ENCODE measurements around the gene PAFAH1B1.

PAFAH1B1 gene

DNA sequence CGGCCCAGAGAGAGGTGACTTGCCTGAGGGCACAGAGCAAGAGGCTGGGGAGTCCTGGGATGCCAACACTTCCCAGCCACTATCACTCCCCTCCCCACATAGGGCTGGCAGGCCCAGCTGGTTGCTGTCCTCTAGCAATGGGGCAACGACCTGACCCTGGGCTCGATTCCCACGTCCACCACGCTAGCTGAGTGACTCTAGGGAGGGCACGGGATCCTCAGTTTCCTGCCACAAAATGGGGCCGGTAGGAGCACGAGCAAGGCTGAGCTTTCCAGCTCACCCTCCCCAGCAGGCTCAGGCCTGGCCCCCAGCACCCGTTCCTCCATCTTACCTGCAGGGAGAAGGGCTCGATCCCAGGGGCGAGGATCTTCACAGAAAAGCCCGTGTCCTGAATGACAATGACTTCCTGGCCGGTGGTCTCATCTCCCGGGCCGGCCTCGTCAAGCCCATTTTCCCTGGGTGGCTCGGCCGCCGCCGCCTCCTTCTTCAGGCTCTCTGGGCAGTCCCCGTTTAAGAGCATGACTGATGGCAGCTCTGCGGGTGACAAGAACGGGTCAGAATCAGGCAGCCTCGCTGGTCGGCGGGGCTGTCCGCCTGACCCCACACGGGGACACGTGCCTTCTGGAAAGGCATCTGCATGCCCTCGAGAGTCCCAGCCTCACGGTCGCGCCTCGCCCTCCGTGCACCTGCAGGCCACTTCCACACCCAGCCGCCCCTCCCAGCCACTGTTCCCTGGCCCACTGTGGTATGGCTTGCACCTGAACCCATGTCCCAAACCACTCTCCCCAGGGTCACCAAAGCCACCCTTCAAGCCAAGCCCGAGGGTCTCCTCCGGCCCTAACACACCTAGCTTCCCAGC, 110.8 kb downstream of the PAFAH1B1 start:
- DNase-seq (ENCODE audit: low spot score), result peak; percentile 63
- Histone ChIP-seq H3K4me3 (ENCODE audit: severe bottlenecking) (no peak overlapping the region), H3K27me3 (ENCODE audit: insufficient read depth, poor library complexity, severe bottlenecking) (no peaks in the 10 kb centered on the region), H3K4me1 (ENCODE audit: insufficient read depth, poor library complexity, severe bottlenecking) (no peaks in the 10 kb centered on the region), H3K27ac (ENCODE audit: poor library complexity, severe bottlenecking) (no peak overlapping the region), H3K36me3 (ENCODE audit: low read depth) (peaks cover 44% of the 10 kb centered on the region), H3K9me3 (ENCODE audit: severe bottlenecking) (no peaks in the 10 kb centered on the region)
- no peak for ATAC-seq (ENCODE audit: low read depth)
- TF ChIP-seq, protein P1, sequence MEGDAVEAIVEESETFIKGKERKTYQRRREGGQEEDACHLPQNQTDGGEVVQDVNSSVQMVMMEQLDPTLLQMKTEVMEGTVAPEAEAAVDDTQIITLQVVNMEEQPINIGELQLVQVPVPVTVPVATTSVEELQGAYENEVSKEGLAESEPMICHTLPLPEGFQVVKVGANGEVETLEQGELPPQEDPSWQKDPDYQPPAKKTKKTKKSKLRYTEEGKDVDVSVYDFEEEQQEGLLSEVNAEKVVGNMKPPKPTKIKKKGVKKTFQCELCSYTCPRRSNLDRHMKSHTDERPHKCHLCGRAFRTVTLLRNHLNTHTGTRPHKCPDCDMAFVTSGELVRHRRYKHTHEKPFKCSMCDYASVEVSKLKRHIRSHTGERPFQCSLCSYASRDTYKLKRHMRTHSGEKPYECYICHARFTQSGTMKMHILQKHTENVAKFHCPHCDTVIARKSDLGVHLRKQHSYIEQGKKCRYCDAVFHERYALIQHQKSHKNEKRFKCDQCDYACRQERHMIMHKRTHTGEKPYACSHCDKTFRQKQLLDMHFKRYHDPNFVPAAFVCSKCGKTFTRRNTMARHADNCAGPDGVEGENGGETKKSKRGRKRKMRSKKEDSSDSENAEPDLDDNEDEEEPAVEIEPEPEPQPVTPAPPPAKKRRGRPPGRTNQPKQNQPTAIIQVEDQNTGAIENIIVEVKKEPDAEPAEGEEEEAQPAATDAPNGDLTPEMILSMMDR (IDR thresholded peaks at IDR 0.05; ENCODE audit: poor library complexity, severe bottlenecking), result no peak

DNA sequence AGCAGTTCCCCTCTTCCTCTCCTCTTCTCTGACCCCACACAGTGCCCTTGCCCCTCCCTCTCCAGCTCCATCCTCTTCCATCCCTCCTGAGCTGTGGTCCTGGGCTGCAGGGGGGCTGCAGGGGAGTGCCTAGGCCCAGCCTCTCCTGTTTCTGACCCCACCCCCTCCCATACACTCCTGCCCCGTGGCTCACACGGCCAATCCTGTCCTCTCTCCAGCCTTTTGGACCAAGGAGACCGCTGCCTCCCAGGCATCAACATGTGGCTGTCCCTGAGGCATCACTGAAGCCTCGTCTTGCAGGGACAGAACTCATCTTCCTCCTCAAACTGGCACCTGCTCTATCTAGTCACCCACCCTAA, 111.4 kb downstream of the PAFAH1B1 start:
- Histone ChIP-seq H3K9me3 (ENCODE audit: severe bottlenecking) (no peaks in the 10 kb centered on the region), H3K4me3 (ENCODE audit: severe bottlenecking) (no peak overlapping the region), H3K27ac (ENCODE audit: poor library complexity, severe bottlenecking) (no peak overlapping the region), H3K4me1 (ENCODE audit: insufficient read depth, poor library complexity, severe bottlenecking) (no peaks in the 10 kb centered on the region), H3K36me3 (ENCODE audit: low read depth) (peaks cover 38% of the 10 kb centered on the region), H3K27me3 (ENCODE audit: insufficient read depth, poor library complexity, severe bottlenecking) (no peaks in the 10 kb centered on the region)
- no peak for DNase-seq (ENCODE audit: low spot score)
- TF ChIP-seq, protein P1 (IDR thresholded peaks at IDR 0.05; ENCODE audit: poor library complexity, severe bottlenecking), result no peak
- ATAC-seq (ENCODE audit: low read depth), result no peak

DNA sequence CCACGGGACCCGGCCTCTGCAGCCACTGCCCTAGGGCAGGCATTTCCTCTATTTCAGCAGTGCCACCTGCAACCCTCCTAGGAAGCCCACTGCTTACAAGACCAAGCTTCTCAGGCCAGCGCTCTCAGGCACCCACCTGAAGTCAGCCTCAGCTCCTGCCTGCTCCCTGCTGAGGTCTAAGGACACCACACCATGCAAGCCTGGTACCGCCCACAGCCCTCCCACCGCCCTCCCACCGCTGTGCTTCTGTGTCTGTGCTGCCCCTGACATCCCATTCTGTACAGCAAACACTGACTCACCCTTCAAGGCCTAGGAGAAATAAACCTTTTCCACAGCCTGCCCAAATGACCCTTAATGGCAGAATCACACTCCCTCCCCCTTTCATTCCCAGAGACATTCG, 111.8 kb downstream of the PAFAH1B1 start:
- H3K9me3 ChIP-seq (ENCODE audit: severe bottlenecking), result no peaks in the 10 kb centered on the region
- TF ChIP-seq, protein P1 (IDR thresholded peaks at IDR 0.05; ENCODE audit: poor library complexity, severe bottlenecking), result no peak
- peaks cover 34% of the 10 kb centered on the region for H3K36me3 ChIP-seq (ENCODE audit: low read depth)
- ATAC-seq (ENCODE audit: low read depth) (no peak), DNase-seq (ENCODE audit: low spot score) (no peak)
- no peak overlapping the region for H3K27ac ChIP-seq (ENCODE audit: poor library complexity, severe bottlenecking)
- no peaks in the 10 kb centered on the region for H3K27me3 ChIP-seq (ENCODE audit: insufficient read depth, poor library complexity, severe bottlenecking)
- H3K4me3 ChIP-seq (ENCODE audit: severe bottlenecking), result no peak overlapping the region
- H3K4me1 ChIP-seq (ENCODE audit: insufficient read depth, poor library complexity, severe bottlenecking), result no peaks in the 10 kb centered on the region

DNA sequence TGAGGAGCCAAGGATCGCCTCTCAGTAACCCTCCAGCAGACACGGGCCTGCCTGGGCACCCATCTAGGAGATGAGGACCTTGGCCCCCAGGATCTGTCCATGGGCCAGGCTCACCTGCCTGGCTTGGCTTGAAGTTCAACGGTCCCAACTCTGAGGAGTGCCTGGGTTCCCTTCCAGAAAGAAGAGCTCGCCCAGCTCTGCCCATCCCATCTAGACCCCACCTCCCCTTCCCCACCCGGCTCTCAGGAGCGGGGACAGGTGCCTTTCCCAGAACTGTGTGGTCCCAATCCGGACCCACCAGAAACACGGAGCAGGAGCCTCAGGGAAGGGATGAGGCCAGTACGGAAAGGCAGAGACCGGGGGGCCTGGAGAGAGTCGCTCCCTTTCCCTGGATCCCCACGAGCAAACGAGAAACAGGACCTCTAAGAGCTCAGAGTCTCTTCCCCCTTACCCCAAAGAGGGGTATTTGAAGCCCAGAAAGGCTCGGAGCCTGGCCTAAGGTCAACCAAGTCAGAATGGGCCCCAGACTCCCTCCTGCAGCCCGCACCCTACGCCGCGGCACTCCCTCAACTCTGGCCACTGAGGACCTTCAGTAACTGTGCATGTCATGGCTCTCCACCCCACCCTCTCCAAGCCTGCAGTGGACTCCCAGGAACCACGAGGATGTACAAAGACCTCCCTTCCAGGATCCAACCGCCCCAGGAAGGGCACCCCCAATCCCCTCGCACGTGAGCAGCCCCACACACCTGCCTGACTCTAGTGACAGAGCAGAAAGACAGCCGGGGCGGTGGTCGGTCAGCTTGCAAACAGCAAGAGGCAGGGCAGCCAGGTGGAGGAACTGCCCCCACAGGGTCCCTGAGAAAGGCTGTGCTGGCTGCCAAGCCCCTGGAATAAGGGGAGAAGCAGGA, 112.7 kb downstream of the PAFAH1B1 start:
- ATAC-seq (ENCODE audit: low read depth) (no peak), DNase-seq (ENCODE audit: low spot score) (no peak)
- no peaks in the 10 kb centered on the region for H3K4me1 ChIP-seq (ENCODE audit: insufficient read depth, poor library complexity, severe bottlenecking)
- TF ChIP-seq, protein P1 (IDR thresholded peaks at IDR 0.05; ENCODE audit: poor library complexity, severe bottlenecking), result no peak
- no peaks in the 10 kb centered on the region for H3K9me3 ChIP-seq (ENCODE audit: severe bottlenecking)
- H3K27ac ChIP-seq (ENCODE audit: poor library complexity, severe bottlenecking), result no peak overlapping the region
- peaks cover 25% of the 10 kb centered on the region for H3K36me3 ChIP-seq (ENCODE audit: low read depth)
- H3K27me3 ChIP-seq (ENCODE audit: insufficient read depth, poor library complexity, severe bottlenecking), result no peaks in the 10 kb centered on the region
- no peak overlapping the region for H3K4me3 ChIP-seq (ENCODE audit: severe bottlenecking)

Measured in RWPE2 (cell line).